Colonic mucosa (tissue), 4 donors: Measurements from ENCODE around the gene CD72. TPM values are rescaled to one million over a fixed set of nuclear protein-coding genes. Genes with fewer than 3 reads are reported as not detected.
A peak's percentile ranks its signal among the peaks of the same experiment; 100 is the strongest.

Experiments used
- DNase-seq: peaks from one replicate; pipeline ENCODE4 v3.0.0-alpha.2; 2020
- H3K27ac ChIP-seq: fragments of 200-600 bp; one replicate; pipeline ENCODE4 v1.8.0; 2021
- H3K27me3 ChIP-seq: fragments of 200-600 bp; one replicate; pipeline ENCODE4 v1.8.0; 2021
- H3K36me3 ChIP-seq: fragments of 200-600 bp; one replicate; pipeline ENCODE4 v1.8.0; 2021
- H3K4me1 ChIP-seq: fragments of 200-600 bp; one replicate; pipeline ENCODE4 v1.8.0; 2021; ENCODE audit warnings: mild to moderate bottlenecking
- H3K4me3 ChIP-seq: fragments of 200-600 bp; one replicate; pipeline ENCODE4 v1.8.0; 2021
- H3K9ac ChIP-seq, 2 donors: one replicate each; pipeline ENCODE4 v1.7.0; 2013; ENCODE audit warnings: control low read depth in 2 of 2, low read depth in 2 of 2, low read length in 2 of 2
- H3K9me3 ChIP-seq: fragments of 200-600 bp; one replicate; pipeline ENCODE4 v1.8.0; 2021
- CTCF ChIP-seq: fragments of 200-600 bp; IDR thresholded peaks from one replicate; pipeline ENCODE4 v1.8.0; 2022; ENCODE audit warnings: antibody characterized with exemption, mild to moderate bottlenecking
- intact Hi-C: fragments of 100-400 bp; cut with DNase I; formaldehyde crosslinking; loops from one replicate; pipeline ENCODE4 v1.14.1; 2022
- total RNA-seq, 2 donors: library from RNA; stranded (reverse); fragmentation: NEBNext Ultra II Directional in 1 of 2; extraction: Animal tissue kit (Norgen Biotek cat#: 25700) in 1 of 2; gene quantifications; one replicate each; pipeline ENCODE4 v1.2.1, GENCODE V29; 2021
- donor health status: healthy.
- donor health status: DM: no; HTN: no; CAD: no.
- donor health status: DM: no; HTN: no; CAD: no.

CD72 gene
- total RNA-seq, 2 donors from 2014 or later: 0.69 to 2.7 TPM

- intact Hi-C loops: no loop called here
- Histone ChIP-seq H3K27me3 (no peaks in the 10 kb centered on the region), H3K4me1 (peaks cover 7% of the 10 kb centered on the region), H3K4me3 (no peak overlapping the region), H3K9ac (no peak overlapping the region), H3K9me3 (no peaks in the 10 kb centered on the region), H3K36me3 (no peaks in the 10 kb centered on the region), H3K27ac (no peak overlapping the region)
- no peak for TF ChIP-seq CTCF
- DNase-seq: no peak
Measured at GRCh38 chr9:35606726-35607125, 11.5 kb downstream of the CD72 start.

DNA sequence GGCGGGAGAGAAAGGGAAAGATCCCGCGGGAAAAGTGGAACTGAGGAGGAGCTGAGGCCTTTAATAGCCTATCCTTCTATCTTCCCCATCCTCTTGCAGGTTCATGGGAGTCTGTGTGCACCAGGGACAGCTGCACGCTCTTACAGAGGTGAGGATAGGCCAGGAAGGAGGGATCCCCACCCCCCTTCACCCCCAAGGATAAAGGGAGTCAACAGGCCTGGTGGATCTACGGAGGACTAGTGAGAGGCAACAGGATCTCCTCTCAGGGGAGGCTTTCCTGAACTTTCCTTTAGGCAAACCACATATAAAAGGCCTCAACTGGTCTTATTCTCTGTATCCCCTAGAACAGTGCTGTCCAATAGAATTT is 12.1 kb downstream of the CD72 start:
- Histone ChIP-seq H3K27me3 (no peaks in the 10 kb centered on the region), H3K4me1 (peaks cover 7% of the 10 kb centered on the region), H3K36me3 (no peaks in the 10 kb centered on the region), H3K4me3 (peak overlapping the region; percentile 78), H3K27ac (peak overlapping the region; percentile 67), H3K9me3 (no peaks in the 10 kb centered on the region), H3K9ac (peak overlapping the region; percentile 74 to 80)
- TF ChIP-seq CTCF: no peak
- intact Hi-C loops: no loop called here
- no peak for DNase-seq

GRCh38 chr9:35605351-35606137 is 12.7 kb downstream of the CD72 start:
- TF ChIP-seq CTCF: no peak
- H3K36me3 ChIP-seq: no peaks in the 10 kb centered on the region
- peak overlapping the region; percentile 67 for H3K27ac ChIP-seq
- H3K4me3 ChIP-seq: peak overlapping the region; percentile 78
- H3K4me1 ChIP-seq: peaks cover 7% of the 10 kb centered on the region
- no peaks in the 10 kb centered on the region for H3K27me3 ChIP-seq
- intact Hi-C loops: no loop called here
- H3K9ac ChIP-seq: peak overlapping the region; percentile 74 to 80
- no peaks in the 10 kb centered on the region for H3K9me3 ChIP-seq
- peak; percentile 45 for DNase-seq

DNA sequence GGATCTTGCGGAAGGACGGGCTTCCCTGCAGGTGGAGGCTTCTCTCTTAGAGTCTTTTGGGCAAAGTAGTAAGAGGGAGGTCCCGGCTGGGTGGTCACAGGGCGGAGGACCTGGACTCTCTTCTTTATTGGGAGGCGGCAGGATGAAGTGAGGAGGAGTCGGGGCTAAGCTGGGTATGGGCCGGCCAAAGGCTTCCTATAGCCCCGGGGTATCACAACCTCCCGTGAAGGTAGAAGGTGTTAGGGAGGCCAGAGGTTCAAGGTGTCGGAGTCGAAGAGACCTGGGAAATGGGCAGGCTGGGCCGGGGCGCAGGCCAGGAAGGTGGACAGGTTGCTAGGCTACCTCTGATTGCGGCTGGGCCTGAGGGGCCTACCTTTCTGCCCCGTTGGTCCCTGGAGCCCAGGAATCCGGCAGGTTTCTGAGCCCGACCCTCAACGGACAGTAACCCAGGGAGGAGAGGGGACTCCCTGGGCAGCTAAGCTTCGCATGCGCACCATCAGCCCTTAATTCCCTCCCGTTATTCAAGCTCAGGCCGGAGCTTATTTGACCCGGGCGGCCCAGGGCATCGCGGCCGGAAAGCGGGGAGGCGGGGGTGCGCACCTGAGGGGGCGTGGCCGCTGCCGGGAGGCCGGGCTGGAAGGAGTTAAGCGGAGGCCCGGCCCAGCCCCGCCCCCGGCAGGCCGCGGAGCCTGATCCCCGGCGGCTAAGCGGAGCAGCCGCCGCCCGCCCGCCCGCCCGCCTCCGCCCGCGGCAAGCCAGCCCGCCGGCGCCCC is 13.4 kb downstream of the CD72 start, which contains the start of gene TESK1:
TSS of gene TESK1 (plus strand) at position 685 of the 773 bp plus-strand sequence. CDS start 358 bp downstream, outside the sequence.
- TF ChIP-seq CTCF: no peak
- Histone ChIP-seq H3K27me3 (no peaks in the 10 kb centered on the region), H3K4me1 (peaks cover 7% of the 10 kb centered on the region), H3K4me3 (peak within 1 kb of the TSS; percentile 78), H3K27ac (peak within 1 kb of the TSS; percentile 88), H3K9me3 (no peaks in the 10 kb centered on the region), H3K9ac (peak within 1 kb of the TSS; percentile 80 to 98), H3K36me3 (no peaks in the 10 kb centered on the region)
- DNase-seq: peak; percentile 83
- intact Hi-C loops: no loop called here

GRCh38 chr9:35603986-35604577 is 14.1 kb downstream of the CD72 start:
- Histone ChIP-seq H3K9ac (peak overlapping the region; percentile 67 to 98), H3K27me3 (no peaks in the 10 kb centered on the region), H3K27ac (peak overlapping the region; percentile 90), H3K36me3 (no peaks in the 10 kb centered on the region), H3K9me3 (no peaks in the 10 kb centered on the region), H3K4me1 (peaks cover 7% of the 10 kb centered on the region), H3K4me3 (peak overlapping the region; percentile 78)
- peak; percentile 99 for DNase-seq
- TF ChIP-seq CTCF: peak; percentile 94
- intact Hi-C loops: no loop called here
